Left forelimb (tissue), 1 donor: ENCODE results near the gene PHETA2.
"Not testable (repeated sequence)": the region's sequence is repeated elsewhere in the genome, so short reads cannot be mapped to it uniquely, and the experiment has no call there.

Experiments
- DNase-seq: peaks from one replicate; pipeline ENCODE4 v3.0.0-alpha.2; 2018; ENCODE audit warnings: low spot score

The PHETA2 gene

DNA sequence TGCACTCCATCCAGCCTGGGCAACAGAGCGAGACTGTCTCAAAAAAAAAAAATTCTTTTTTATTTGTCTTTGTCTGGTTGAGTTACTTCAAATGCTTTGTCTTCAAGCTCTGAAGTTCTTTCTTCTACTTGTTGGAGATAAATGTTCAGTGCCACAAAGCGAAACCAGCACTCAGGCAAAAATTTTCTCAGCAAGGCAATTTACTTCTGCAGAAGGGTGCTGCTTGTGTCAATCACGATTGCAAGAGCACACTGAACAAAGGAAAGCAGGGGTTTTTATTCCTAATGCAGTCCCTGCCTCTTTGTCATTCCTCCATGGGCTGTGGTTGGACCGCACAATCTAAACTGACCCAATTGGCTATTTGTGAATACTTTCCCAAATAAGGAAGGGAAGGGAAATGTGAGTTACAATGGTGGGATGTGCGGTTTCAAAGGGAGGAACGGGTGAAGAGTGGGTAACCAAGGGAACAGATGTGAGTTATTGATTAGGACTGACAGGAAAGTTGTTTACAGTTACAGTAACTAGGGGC lies 30.3 kb downstream of the PHETA2 start:
- DNase-seq: not testable (repeated sequence)

DNA sequence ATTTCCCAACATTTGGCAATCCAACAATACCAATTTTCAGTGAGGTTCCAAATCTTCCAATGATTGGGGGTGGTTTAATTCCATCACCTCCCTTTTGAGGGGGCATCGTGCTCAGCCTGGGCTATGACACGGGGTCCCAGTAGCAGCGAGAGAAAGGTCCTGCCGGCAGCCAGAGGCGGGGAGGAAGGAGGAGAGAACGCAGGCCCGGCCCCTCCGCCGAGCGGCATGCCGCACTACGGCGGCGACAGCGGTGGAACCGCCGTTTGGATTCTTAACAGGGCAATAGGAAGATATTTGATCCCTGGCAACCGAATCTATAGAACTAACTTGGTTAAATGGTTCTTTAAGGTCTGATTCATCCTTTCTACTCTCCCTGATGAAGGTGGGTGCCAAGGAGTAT lies 34.8 kb downstream of the PHETA2 start:
- no peak for DNase-seq

DNA sequence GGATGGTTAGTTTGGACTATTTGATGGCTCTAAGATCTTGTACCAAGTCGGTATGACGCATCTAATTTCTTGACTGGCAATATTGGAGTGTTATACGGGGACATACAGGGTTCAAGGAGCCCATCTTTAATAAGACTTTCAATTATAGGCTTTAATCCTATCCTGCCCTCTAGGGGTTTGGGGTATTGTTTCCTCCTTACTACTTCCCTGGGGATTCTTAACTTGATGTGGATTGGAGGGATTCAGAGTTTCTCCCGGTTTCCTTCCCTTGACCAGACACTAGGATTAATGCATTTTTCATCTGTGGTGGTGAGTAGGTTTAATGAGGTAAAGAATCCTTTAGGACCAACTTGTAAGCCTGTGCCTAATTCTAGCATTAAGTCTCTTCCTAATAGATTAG lies 37.8 kb downstream of the PHETA2 start:
- no peak for DNase-seq

DNA sequence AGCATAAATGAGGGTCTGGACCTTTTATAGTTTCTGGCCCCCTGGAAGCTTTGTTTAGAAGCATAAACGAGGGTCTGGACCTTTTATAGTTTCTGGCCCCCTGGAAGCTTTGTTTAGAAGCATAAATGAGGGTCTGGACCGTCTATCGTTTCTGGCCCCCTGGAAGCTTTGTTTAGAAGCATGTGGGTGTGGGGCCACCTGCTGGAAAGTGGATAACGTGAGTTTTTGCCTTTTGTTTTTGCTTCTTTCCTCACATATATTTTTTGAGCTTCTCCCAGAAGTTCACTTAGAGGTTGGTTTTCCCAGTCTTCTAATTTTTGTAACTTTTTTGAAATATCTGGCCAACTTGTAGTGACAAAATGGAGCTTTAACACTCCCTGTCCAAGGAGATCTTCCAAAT lies 38.7 kb downstream of the PHETA2 start:
- DNase-seq: not testable (repeated sequence)

DNA sequence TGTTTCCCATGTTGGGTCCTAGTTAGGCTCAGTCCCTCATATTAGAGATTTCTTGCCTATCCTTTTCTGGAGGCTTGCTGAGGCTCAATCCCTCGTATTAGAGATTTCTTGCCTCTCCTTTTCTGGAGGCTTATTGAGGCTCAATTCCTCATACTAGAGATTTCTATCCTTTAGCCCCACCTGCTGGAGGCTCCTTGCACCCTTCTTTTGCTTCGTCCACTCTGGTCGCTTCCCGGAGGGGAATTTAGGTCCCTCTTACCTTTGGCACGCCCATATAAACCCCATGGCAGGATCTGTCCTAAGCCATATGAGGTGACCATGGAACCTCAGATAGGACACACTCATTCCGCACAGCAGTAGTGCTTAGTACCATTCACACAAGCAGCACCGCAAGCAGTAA lies 40.7 kb downstream of the PHETA2 start:
- DNase-seq: no peak

DNA sequence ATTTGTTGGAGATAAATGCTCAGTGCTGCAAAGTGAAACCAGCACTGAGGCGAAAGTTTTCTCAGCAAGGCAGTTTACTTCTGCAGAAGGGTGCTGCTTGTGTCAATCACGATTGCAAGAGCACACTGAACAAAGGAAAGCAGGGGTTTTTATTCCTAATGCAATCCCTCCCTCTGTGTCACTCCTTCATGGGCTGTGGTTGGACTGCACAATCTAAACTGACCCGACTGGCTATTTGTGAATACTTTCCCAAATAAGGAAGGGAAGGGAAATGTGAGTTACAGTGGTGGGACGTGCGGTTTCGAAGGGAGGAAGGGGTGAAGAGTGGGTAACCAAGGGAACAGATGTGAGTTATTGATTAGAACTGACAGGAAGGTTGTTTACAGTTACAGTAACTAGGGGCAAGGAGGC lies 41.4 kb downstream of the PHETA2 start:
- DNase-seq: not testable (repeated sequence)

DNA sequence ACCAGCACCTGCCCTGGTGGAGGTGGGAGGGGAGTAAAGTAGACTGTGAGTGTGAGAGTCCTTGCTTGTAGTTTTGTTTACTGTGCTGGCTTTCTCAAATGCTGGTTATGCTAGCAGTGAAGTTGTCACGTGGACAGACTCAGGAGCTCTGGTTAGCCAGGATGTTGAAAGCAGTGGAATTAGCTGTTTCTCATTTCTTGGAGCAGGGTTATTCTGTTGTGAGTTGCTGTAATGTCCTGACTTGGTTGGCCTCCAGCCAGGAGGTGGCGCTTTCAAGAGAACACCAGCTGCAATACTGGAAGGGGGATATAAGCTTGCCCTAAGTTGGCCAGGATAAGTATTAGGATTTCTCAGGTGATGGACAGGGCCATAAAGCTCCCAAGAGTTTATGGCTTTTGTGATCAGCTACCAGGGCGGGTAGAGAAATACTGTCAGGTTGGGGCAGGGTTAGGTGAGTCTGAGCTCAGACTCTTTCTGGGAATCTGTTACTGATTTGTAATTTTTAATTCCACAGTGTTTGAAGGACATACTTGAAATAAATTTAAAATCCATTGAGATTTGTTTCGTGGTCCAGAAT lies 42.9 kb downstream of the PHETA2 start:
- DNase-seq: no peak

DNA sequence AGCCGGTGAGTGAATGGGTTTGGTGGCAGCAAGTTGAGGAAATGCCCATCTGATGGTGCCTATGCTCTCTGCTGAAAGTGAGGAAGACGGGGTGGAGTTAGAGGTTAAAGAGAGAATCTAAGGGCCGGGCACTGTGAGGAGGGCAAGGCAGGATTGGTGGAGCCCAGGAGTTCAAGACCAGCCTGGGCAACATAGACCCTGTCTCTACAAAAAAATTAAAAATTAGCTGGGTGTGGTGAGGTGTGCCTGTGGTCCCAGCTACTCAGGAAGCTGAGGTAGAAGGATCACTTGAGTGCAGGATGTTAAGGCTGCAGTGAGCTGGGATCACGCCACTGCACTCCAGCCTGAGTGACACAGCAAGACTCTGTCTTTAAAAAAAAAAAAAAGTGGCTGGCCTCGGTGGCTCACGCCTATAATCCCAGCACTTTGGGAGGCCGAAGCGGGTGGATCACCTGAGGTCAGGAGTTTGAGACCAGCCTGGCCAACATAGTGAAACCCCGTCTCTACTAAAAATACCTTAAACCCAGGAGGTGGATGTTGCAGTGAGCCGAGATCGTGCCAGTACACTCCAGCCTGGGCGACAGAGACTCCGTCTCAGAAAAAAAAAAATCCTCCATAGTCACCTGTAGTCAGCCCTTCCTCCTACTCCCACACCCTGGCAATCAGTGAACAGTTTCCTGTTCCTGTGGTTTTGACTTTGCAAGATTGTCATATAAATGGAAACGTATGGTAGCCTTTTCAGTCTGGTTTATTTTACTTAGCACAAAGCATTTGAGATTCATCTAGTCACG lies 46.4 kb downstream of the PHETA2 start:
- not testable (repeated sequence) for DNase-seq

DNA sequence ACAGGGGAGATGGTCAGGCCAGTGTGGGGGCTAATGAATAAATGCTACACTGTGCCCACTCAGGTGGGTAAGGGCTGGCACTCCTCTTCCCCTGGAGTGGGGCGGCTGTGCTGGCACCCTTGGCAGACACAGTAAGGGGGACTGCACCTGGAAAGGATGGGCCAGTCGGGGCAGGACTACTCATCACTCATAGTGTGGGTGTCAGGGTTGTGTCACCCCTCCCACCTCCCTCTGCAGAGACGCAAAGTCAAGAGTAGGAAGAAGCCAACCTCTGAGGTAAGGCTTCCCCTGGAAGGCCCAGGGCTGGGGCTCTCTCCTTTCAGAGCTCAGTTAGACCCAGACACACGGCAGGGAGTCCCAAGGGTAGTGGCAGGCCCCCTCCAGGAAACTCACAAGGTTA lies 49.5 kb downstream of the PHETA2 start:
- not testable (repeated sequence) for DNase-seq

DNA sequence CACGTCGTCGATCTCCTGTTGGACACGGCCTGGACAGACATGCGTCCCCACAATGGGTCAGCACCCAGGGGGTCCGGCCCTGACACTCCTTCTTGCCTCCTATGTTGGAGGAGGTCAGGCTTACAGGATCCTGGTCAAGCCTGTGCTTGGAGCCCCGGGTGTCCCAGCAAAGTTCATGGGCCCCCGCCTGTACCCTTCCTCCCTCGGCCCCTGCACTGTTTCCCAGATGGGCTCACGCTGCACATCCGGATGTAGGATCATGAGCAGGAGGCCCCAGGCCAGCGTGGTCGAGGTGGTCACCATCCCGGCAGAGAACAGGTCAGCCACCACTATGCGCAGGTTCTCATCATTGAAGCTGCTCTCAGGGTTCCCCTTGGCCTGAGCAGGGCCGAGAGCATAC lies 53.6 kb downstream of the PHETA2 start:
- DNase-seq: no peak

DNA sequence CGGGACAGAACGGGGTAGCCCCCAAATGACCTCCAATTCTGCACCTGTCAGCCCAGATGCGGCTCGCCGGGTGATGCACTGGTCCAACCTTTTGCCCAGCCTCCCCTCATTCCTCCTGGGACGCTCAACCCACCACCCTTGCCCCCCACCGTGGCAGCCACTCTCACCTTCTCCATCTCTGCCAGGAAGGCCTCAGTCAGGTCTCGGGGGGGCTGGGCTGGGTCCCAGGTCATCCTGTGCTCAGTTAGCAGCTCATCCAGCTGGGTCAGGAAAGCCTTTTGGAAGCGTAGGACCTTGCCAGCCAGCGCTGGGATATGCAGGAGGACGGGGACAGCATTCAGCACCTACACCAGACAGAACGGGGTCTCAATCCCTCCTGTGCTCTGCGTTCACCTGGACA lies 54.0 kb downstream of the PHETA2 start:
- not testable (repeated sequence) for DNase-seq
